ENCODE results near the gene LYZL6. TPM values are rescaled to one million over a fixed set of nuclear protein-coding genes. Genes with fewer than 3 reads are reported as not detected.
"Not testable (repeated sequence)": the region's sequence is repeated elsewhere in the genome, so short reads cannot be mapped to it uniquely, and the experiment has no call there.

LYZL6 gene
- total and polyA plus RNA-seq, 10 of the 15 experiments (the other 5 are each of a cell fraction or from before 2014, with no cell fraction given), result not detected

- Histone ChIP-seq H3K4me1 (ENCODE audit: control insufficient read depth, insufficient read depth, low read length) (no peaks in the 10 kb centered on the region), H3K4me3 (no peak overlapping the region), H3K36me3 (ENCODE audit: control insufficient read depth in 2 of 2, insufficient read depth in 2 of 2, low read length in 1 of 2) (no peaks in the 10 kb centered on the region), H3K9ac (ENCODE audit: control insufficient read depth, insufficient read depth, low read length) (no peak overlapping the region), H3K4me2 (ENCODE audit: control insufficient read depth, insufficient read depth) (no peak overlapping the region), H3K27ac (ENCODE audit: control insufficient read depth, insufficient read depth) (no peak overlapping the region), H3K27me3 (replicated peaks in 1 of 2; ENCODE audit: control insufficient read depth in 2 of 2, insufficient read depth in 2 of 2, low read length in 1 of 2) (no peaks in the 10 kb centered on the region), H2AFZ (ENCODE audit: control insufficient read depth, low read depth, low read length) (no peak overlapping the region), H4K20me1 (ENCODE audit: control insufficient read depth, insufficient read depth) (no peaks in the 10 kb centered on the region), H3K9me3 (replicated peaks; ENCODE audit: control insufficient read depth, insufficient read depth, low read length) (no peaks in the 10 kb centered on the region), H3K79me2 (ENCODE audit: control insufficient read depth, insufficient read depth, low read length) (no peaks in the 10 kb centered on the region)
- intact Hi-C loops (cut with micrococcal nuclease; ENCODE audit: unreplicated experiment), result no loop called here
- in situ Hi-C loops (cut with MboI), result no loop called here
- TF ChIP-seq ZNF384 (IDR thresholded peaks at IDR 0.05; ENCODE audit: borderline replicate concordance, low read depth, low read length) (no peak), SKIL (IDR thresholded peaks at IDR 0.05; ENCODE audit: low read depth, poor library complexity, severe bottlenecking) (no peak), POU2F2 (IDR thresholded peaks at IDR 0.05; ENCODE audit: borderline replicate concordance, low read depth, low read length) (no peak), SPI1 (IDR thresholded peaks at IDR 0.05; ENCODE audit: borderline replicate concordance, insufficient read depth, low read depth, low read length) (no peak), CEBPB (IDR thresholded peaks at IDR 0.05; ENCODE audit: borderline replicate concordance in 1 of 2, low read depth in 2 of 2, low read length in 2 of 2) (no peak)
- SMC1A ChIA-PET (ENCODE audit: uncharacterized antibody, unreplicated experiment), result interaction anchor here (0.7 to 1.9 kb wide), 9 partner anchors 10 to 179 kb away, joined by 3 to 8 read pairs (median 3); no protein-coding TSS in a partner anchor
- no peak for DNase-seq (ENCODE audit: low read depth, low spot score)
- ATAC-seq, result no peak
- BruUV-seq (replicated peaks), result no TSS peak
- CTCF ChIA-PET, result interaction anchor here (0.8 to 2.4 kb wide), 5 partner anchors 12 to 592 kb away, joined by 3 to 8 read pairs (median 3); partner anchors contain the start of genes MYO19, PIGW and RDM1
- WGBS (ENCODE audit: insufficient coverage, insufficient replicate concordance, low lambda C conversion rate, missing lambda C conversion rate), result 43% methylated on average over 9 of the region's 9 CpGs
- POLR2A ChIA-PET, result no interaction called here
- no peak for FAIRE-seq
- RAD21 ChIA-PET (ENCODE audit: unreplicated experiment), result interaction anchor here (1.0 to 1.3 kb wide), 3 partner anchors 26 to 206 kb away, joined by 3 to 4 read pairs (median 4); no protein-coding TSS in a partner anchor
Measured at GRCh38 chr17:35942588-35943186, 826 bp downstream of the LYZL6 start.

- H3K4me3 ChIP-seq; H3K79me2 ChIP-seq (ENCODE audit: control insufficient read depth, insufficient read depth, low read length); ATAC-seq; BruUV-seq (replicated peaks); in situ Hi-C loops (cut with MboI); H3K9ac ChIP-seq (ENCODE audit: control insufficient read depth, insufficient read depth, low read length); H2AFZ ChIP-seq (ENCODE audit: control insufficient read depth, low read depth, low read length); H3K27me3 ChIP-seq (replicated peaks in 1 of 2; ENCODE audit: control insufficient read depth in 2 of 2, insufficient read depth in 2 of 2, low read length in 1 of 2); POLR2A ChIA-PET; H3K36me3 ChIP-seq (ENCODE audit: control insufficient read depth in 2 of 2, insufficient read depth in 2 of 2, low read length in 1 of 2); DNase-seq (ENCODE audit: low read depth, low spot score); H3K4me1 ChIP-seq (ENCODE audit: control insufficient read depth, insufficient read depth, low read length); H3K27ac ChIP-seq (ENCODE audit: control insufficient read depth, insufficient read depth); H3K4me2 ChIP-seq (ENCODE audit: control insufficient read depth, insufficient read depth); RAD21 ChIA-PET (ENCODE audit: unreplicated experiment); intact Hi-C loops (cut with micrococcal nuclease; ENCODE audit: unreplicated experiment); H3K9me3 ChIP-seq (replicated peaks; ENCODE audit: control insufficient read depth, insufficient read depth, low read length); H4K20me1 ChIP-seq (ENCODE audit: control insufficient read depth, insufficient read depth); FAIRE-seq: not testable (repeated sequence)
- SMC1A ChIA-PET (ENCODE audit: uncharacterized antibody, unreplicated experiment), result interaction anchor here (0.7 to 1.0 kb wide), 2 partner anchors 89 to 97 kb away, joined by 3 read pairs; no protein-coding TSS in a partner anchor
- CTCF ChIA-PET, result interaction anchor here (1.0 kb wide), 1 partner anchor 90 kb away, joined by 3 read pairs; no protein-coding TSS in a partner anchor
- WGBS (ENCODE audit: insufficient coverage, insufficient replicate concordance, low lambda C conversion rate, missing lambda C conversion rate), result 64% methylated on average over 3 of the region's 3 CpGs
Measured at GRCh38 chr17:35938492-35938891, 5.0 kb downstream of the LYZL6 start.
